GM23338 (cell line): ENCODE results near the gene CYP11A1. TPM values are rescaled to one million over a fixed set of nuclear protein-coding genes. Genes with fewer than 3 reads are reported as not detected.
"Not testable (repeated sequence)": the region's sequence is repeated elsewhere in the genome, so short reads cannot be mapped to it uniquely, and the experiment has no call there.

Source experiments
- ATAC-seq: fragments of 200-7000 bp; cut with Tn5 transposase; 3 replicates; pipeline ENCODE4 v1.9.1; 2020
- DNase-seq: peaks from one replicate; pipeline ENCODE4 v3.0.0-alpha.2; 2015; ENCODE audit warnings: low spot score
- H2AFZ ChIP-seq: fragments of 200-600 bp; sonication (generic); 2 replicates; pipeline ENCODE4 v1.8.0; 2016; ENCODE audit warnings: antibody characterized with exemption, mild to moderate bottlenecking, moderate library complexity
- H3F3A ChIP-seq: fragments of 200-600 bp; sonication (generic); replicated peaks from 2 replicates; pipeline ENCODE4 v1.8.0; 2017; ENCODE audit warnings: antibody characterized with exemption, mixed run types, low read depth
- H3K27ac ChIP-seq: fragments of 200-600 bp; sonication (generic); 2 replicates; pipeline ENCODE4 v1.6.1; 2016; ENCODE audit warnings: low read depth
- H3K27me3 ChIP-seq: fragments of 200-600 bp; sonication (generic); 2 replicates; pipeline ENCODE4 v1.8.0; 2016; ENCODE audit warnings: mild to moderate bottlenecking, mixed run types, moderate library complexity; ENCODE audit not compliant: insufficient read depth
- H3K36me3 ChIP-seq: fragments of 200-600 bp; sonication (generic); 2 replicates; pipeline ENCODE4 v1.8.0; 2016; ENCODE audit warnings: mild to moderate bottlenecking; ENCODE audit not compliant: insufficient read depth
- H3K4me1 ChIP-seq: fragments of 200-600 bp; sonication (generic); 2 replicates; pipeline ENCODE4 v1.8.0; 2016; ENCODE audit warnings: mild to moderate bottlenecking, moderate library complexity; ENCODE audit not compliant: insufficient read depth
- H3K4me2 ChIP-seq: fragments of 200-600 bp; sonication (generic); 2 replicates; pipeline ENCODE4 v1.7.1; 2017; ENCODE audit warnings: mixed run types
- H3K4me3 ChIP-seq: fragments of 200-600 bp; sonication (generic); 2 replicates; pipeline ENCODE4 v1.6.1; 2016; ENCODE audit warnings: mixed run types
- H3K79me2 ChIP-seq: fragments of 200-600 bp; sonication (generic); replicated peaks from 2 replicates; pipeline ENCODE4 v1.8.0; 2017; ENCODE audit warnings: mild to moderate bottlenecking; ENCODE audit not compliant: insufficient read depth
- H3K9me2 ChIP-seq: fragments of 200-600 bp; sonication (generic); 2 replicates; pipeline ENCODE4 v1.8.0; 2017; ENCODE audit not compliant: insufficient read depth
- H4K20me1 ChIP-seq: fragments of 200-600 bp; sonication (generic); replicated peaks from 2 replicates; pipeline ENCODE4 v1.8.0; 2017; ENCODE audit warnings: mild to moderate bottlenecking; ENCODE audit not compliant: insufficient read depth
- H3K27ac Mint-ChIP-seq: 2 replicates; pipeline ENCODE4 v1.8.0; 2020; ENCODE audit warnings: inconsistent platforms, mild to moderate bottlenecking, moderate library complexity, mixed read lengths
- H3K27me3 Mint-ChIP-seq: 3 replicates; pipeline ENCODE4 v1.8.0; 2022; ENCODE audit warnings: low read depth, mild to moderate bottlenecking, moderate library complexity, mixed read lengths, inconsistent platforms; ENCODE audit not compliant: insufficient read depth, poor library complexity
- H3K36me3 Mint-ChIP-seq: 3 replicates; pipeline ENCODE4 v1.8.0; 2021; ENCODE audit warnings: low read depth, mild to moderate bottlenecking, inconsistent platforms, moderate library complexity, mixed read lengths
- H3K4me1 Mint-ChIP-seq: 3 replicates; pipeline ENCODE4 v1.8.0; 2020; ENCODE audit warnings: mild to moderate bottlenecking, inconsistent platforms, mixed read lengths
- H3K4me3 Mint-ChIP-seq: 3 replicates; pipeline ENCODE4 v1.8.0; 2021; ENCODE audit warnings: moderate library complexity, mild to moderate bottlenecking, inconsistent platforms, mixed read lengths
- H3K9me3 Mint-ChIP-seq: 3 replicates; pipeline ENCODE4 v1.8.0; 2020; ENCODE audit warnings: moderate library complexity, mild to moderate bottlenecking, inconsistent platforms, mixed read lengths
- CREB1 ChIP-seq: fragments of 250-450 bp; sonication (Bioruptor Pico); IDR thresholded peaks from 2 replicates; pipeline ENCODE4 v1.5.0; 2020; ENCODE audit warnings: low read depth, mild to moderate bottlenecking, moderate library complexity
- EZH2phosphoT487 ChIP-seq: fragments of 200-600 bp; sonication (generic); IDR thresholded peaks from one replicate; pipeline ENCODE4 v1.8.1; 2018; ENCODE audit warnings: antibody characterized with exemption; ENCODE audit not compliant: unreplicated experiment
- JUNB ChIP-seq: IDR thresholded peaks from one replicate; pipeline ENCODE4 v1.6.1; 2016; ENCODE audit warnings: antibody characterized with exemption; ENCODE audit not compliant: unreplicated experiment
- POLR2AphosphoS5 ChIP-seq: IDR thresholded peaks from 2 replicates; pipeline ENCODE4 v1.6.1; 2016; ENCODE audit warnings: antibody characterized with exemption, low read depth
- polyA plus RNA-seq: library from polyadenylated mRNA; unstranded; fragments of >200 nt; fragmentation: Nextera tagmentation; extraction: Ambion mirVana; gene quantifications from 2 replicates; pipeline ENCODE4 v1.2.1, GENCODE V29; 2016
- total RNA-seq: library from RNA; depleted of rRNA; stranded (reverse); fragments of >200 nt; shearing (Covaris generic); gene quantifications from 2 replicates; pipeline ENCODE4 v1.2.3, GENCODE V29; 2014
- TF ChIP-seq, protein P1 (sequence below): IDR thresholded peaks from one replicate; pipeline ENCODE4 v1.6.1; 2018; ENCODE audit warnings: antibody characterized with exemption; ENCODE audit not compliant: unreplicated experiment
- TF ChIP-seq, protein P2 (sequence below): IDR thresholded peaks from 2 replicates; pipeline ENCODE4 v1.6.1; 2016; ENCODE audit warnings: antibody characterized with exemption
- TF ChIP-seq, protein P3 (sequence below), 2 experiments: fragments of 200-600 bp in 1 of 2; sonication (generic) in 1 of 2; conservative IDR thresholded peaks; 2 replicates each; pipeline versions ENCODE4 v1.5.1 to v1.6.1; 2016 to 2017; ENCODE audit warnings: antibody characterized with exemption in 2 of 2, low read depth in 2 of 2, mild to moderate bottlenecking in 2 of 2, moderate library complexity in 1 of 2

Gene CYP11A1
- total and polyA plus RNA-seq, 2 experiments from 2014 or later, result 1.2 to 1.7 TPM

DNA sequence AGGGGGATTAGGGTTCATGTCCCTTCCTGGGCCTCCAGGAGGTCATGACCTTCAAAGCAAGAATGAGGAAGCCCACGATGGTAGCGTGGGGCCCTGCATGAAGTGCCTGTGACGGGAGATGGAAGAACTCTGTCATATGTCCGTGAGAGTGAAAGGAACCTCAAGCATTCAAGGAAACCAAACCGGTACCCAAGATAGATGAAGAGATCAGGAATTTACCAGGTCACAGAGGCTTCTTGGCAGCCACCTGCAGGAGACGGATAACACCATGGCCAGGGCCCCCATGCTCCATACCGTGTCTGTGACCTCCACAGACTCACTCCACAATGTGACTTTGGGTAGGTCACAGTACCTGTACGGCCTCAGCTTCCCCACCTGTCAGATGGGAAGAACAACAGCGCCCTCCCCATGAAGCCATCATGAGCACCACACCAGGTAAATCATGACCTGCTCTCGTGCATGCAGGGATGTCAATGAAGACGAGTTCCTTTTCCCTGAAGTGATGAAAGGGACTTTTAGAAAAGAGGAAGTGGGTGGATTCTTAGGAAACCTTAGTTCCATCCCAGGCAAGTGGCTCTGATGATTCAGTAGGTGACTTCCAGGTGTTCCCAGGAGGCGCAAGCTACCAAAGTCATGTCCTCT is 23.3 kb upstream of the CYP11A1 start (continued):
- no peak for TF ChIP-seq CREB1 (CRISPR knock-in tag)

DNA sequence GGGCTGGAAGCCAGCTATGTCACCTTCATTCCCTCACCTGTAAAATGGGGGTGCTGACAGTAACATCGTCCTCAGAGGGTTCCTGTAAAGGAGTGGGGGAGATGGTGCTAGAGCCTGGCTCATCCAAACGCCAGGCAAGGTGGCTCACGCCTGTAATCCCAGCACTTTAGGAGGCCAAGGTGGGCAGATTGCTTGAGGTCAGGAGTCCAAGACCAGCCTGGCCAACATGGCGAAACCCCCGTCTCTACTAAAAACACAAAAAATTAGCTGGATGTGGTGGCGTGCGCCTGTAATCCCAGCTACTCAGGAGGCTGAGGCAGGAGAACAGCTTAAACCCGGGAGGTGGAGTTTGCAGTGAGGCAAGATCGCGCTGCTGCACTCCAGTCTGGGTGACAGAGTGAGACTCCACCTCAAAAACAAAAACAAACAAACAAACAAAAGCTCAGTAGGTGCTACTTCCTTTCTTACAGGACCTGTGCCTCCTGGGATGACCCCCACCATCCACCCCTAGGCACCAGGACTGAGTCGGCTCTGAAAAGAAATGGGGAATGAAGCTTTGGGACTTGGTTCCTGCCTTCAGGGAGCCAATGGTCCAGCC is 22.7 kb upstream of the CYP11A1 start:
- not testable (repeated sequence) for H3F3A ChIP-seq, H3K9me3 Mint-ChIP-seq, H3K9me2 ChIP-seq, H4K20me1 ChIP-seq, H3K4me1 ChIP-seq, H3K4me2 ChIP-seq, H3K79me2 ChIP-seq, H2AFZ ChIP-seq, H3K27me3 ChIP-seq, H3K27ac Mint-ChIP-seq, H3K36me3 Mint-ChIP-seq, H3K4me3 Mint-ChIP-seq, H3K27ac ChIP-seq, H3K4me3 ChIP-seq, DNase-seq, ATAC-seq, H3K36me3 ChIP-seq
- Mint-ChIP-seq H3K4me1 (peaks cover 23% of the 10 kb centered on the region), H3K27me3 (peaks cover 12% of the 10 kb centered on the region)

DNA sequence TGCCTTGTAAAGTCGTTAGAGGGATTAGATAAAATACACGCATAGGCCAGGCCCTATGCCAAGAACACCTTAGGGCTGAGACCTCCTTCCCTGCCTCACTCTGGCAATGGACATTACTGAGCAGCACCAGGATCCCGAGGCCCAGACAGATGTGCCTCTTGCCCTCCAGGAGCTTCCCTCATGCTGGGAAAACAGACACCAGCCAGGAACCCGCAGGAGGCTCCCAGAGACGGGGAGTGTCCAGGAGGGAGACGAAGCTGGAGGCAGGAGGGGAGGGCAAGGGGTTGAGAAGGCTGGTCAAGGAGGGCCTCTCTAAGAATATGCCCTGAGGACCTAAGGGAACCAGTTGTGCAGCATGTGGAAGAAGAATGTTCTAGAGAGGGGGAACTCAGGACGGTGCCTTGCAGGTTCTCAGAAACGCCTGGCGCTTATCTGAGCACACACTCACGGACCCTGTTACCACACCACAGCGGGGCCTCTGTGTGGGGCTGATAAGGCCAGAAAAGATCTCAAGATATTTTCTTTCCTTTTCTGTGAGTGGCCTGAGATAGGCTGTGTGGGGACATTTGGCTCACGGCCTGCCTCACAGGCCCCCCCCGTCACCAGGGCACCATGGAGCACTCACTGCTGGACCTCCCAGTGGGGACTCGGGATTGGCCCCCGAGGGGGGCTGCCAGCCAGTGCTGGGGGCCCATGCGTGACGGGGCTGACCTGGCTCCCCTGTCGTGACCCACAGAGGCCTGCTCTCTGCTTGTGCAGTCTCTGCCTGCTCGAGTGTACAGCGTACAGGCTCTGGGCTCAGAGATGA is 22.0 kb upstream of the CYP11A1 start:
- Histone ChIP-seq H2AFZ (no peak overlapping the region), H3K4me3 (no peak overlapping the region), H3K27ac (no peak overlapping the region), H3K4me1 (no peaks in the 10 kb centered on the region; the same call in 1 of the 2 replicates), H3F3A (no peaks in the 10 kb centered on the region), H4K20me1 (no peaks in the 10 kb centered on the region), H3K4me2 (no peak overlapping the region), H3K27me3 (no peaks in the 10 kb centered on the region), H3K79me2 (no peaks in the 10 kb centered on the region), H3K9me2 (no peaks in the 10 kb centered on the region), H3K36me3 (no peaks in the 10 kb centered on the region)
- Mint-ChIP-seq H3K9me3 (no peaks in the 10 kb centered on the region), H3K4me3 (no peak overlapping the region), H3K27ac (no peak overlapping the region), H3K27me3 (peaks cover 11% of the 10 kb centered on the region), H3K4me1 (peaks cover 23% of the 10 kb centered on the region), H3K36me3 (no peaks in the 10 kb centered on the region; the same call in 2 of the 3 replicates)
- no peak for TF ChIP-seq POLR2AphosphoS5
- TF ChIP-seq, protein P1, sequence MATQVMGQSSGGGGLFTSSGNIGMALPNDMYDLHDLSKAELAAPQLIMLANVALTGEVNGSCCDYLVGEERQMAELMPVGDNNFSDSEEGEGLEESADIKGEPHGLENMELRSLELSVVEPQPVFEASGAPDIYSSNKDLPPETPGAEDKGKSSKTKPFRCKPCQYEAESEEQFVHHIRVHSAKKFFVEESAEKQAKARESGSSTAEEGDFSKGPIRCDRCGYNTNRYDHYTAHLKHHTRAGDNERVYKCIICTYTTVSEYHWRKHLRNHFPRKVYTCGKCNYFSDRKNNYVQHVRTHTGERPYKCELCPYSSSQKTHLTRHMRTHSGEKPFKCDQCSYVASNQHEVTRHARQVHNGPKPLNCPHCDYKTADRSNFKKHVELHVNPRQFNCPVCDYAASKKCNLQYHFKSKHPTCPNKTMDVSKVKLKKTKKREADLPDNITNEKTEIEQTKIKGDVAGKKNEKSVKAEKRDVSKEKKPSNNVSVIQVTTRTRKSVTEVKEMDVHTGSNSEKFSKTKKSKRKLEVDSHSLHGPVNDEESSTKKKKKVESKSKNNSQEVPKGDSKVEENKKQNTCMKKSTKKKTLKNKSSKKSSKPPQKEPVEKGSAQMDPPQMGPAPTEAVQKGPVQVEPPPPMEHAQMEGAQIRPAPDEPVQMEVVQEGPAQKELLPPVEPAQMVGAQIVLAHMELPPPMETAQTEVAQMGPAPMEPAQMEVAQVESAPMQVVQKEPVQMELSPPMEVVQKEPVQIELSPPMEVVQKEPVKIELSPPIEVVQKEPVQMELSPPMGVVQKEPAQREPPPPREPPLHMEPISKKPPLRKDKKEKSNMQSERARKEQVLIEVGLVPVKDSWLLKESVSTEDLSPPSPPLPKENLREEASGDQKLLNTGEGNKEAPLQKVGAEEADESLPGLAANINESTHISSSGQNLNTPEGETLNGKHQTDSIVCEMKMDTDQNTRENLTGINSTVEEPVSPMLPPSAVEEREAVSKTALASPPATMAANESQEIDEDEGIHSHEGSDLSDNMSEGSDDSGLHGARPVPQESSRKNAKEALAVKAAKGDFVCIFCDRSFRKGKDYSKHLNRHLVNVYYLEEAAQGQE, result no peak
- TF ChIP-seq JUNB, result no peak
- TF ChIP-seq, protein P2, sequence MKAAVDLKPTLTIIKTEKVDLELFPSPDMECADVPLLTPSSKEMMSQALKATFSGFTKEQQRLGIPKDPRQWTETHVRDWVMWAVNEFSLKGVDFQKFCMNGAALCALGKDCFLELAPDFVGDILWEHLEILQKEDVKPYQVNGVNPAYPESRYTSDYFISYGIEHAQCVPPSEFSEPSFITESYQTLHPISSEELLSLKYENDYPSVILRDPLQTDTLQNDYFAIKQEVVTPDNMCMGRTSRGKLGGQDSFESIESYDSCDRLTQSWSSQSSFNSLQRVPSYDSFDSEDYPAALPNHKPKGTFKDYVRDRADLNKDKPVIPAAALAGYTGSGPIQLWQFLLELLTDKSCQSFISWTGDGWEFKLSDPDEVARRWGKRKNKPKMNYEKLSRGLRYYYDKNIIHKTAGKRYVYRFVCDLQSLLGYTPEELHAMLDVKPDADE, result no peak
- no peak for TF ChIP-seq EZH2phosphoT487
- TF ChIP-seq, protein P3, sequence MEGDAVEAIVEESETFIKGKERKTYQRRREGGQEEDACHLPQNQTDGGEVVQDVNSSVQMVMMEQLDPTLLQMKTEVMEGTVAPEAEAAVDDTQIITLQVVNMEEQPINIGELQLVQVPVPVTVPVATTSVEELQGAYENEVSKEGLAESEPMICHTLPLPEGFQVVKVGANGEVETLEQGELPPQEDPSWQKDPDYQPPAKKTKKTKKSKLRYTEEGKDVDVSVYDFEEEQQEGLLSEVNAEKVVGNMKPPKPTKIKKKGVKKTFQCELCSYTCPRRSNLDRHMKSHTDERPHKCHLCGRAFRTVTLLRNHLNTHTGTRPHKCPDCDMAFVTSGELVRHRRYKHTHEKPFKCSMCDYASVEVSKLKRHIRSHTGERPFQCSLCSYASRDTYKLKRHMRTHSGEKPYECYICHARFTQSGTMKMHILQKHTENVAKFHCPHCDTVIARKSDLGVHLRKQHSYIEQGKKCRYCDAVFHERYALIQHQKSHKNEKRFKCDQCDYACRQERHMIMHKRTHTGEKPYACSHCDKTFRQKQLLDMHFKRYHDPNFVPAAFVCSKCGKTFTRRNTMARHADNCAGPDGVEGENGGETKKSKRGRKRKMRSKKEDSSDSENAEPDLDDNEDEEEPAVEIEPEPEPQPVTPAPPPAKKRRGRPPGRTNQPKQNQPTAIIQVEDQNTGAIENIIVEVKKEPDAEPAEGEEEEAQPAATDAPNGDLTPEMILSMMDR (conservative IDR thresholded peaks at IDR 0.05; ENCODE audit: low read depth in 2 of 2), result no peak
- ATAC-seq (no peak), DNase-seq (no peak)
